ENCODE measurements around the gene SLC6A18. TPM values are rescaled to one million over a fixed set of nuclear protein-coding genes. Genes with fewer than 3 reads are reported as not detected.

The SLC6A18 gene
- total RNA-seq, 2 donors from 2014 or later, result 0.27 TPM; not detected in 1

GRCh38 chr5:1212271-1212670 lies 12.9 kb upstream of the SLC6A18 start:
- intact Hi-C loops (cut with DNase I), result no loop called here
- no peaks in the 10 kb centered on the region for H3K36me3 ChIP-seq
- H3K4me3 ChIP-seq, result no peak overlapping the region
- TF ChIP-seq, protein P1, sequence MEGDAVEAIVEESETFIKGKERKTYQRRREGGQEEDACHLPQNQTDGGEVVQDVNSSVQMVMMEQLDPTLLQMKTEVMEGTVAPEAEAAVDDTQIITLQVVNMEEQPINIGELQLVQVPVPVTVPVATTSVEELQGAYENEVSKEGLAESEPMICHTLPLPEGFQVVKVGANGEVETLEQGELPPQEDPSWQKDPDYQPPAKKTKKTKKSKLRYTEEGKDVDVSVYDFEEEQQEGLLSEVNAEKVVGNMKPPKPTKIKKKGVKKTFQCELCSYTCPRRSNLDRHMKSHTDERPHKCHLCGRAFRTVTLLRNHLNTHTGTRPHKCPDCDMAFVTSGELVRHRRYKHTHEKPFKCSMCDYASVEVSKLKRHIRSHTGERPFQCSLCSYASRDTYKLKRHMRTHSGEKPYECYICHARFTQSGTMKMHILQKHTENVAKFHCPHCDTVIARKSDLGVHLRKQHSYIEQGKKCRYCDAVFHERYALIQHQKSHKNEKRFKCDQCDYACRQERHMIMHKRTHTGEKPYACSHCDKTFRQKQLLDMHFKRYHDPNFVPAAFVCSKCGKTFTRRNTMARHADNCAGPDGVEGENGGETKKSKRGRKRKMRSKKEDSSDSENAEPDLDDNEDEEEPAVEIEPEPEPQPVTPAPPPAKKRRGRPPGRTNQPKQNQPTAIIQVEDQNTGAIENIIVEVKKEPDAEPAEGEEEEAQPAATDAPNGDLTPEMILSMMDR (IDR thresholded peaks at IDR 0.05), result no peak
- no peaks in the 10 kb centered on the region for H3K27me3 ChIP-seq
- no peaks in the 10 kb centered on the region for H3K4me1 ChIP-seq
- H3K9ac ChIP-seq (ENCODE audit: low read depth in 2 of 2, low read length in 2 of 2), result no peak overlapping the region
- DNase-seq, result no peak
- no peak overlapping the region for H3K27ac ChIP-seq
- H3K9me3 ChIP-seq, result no peaks in the 10 kb centered on the region

- H3K27ac ChIP-seq, result no peak overlapping the region
- TF ChIP-seq, protein P1 (IDR thresholded peaks at IDR 0.05), result no peak
- intact Hi-C loops (cut with DNase I), result no loop called here
- no peaks in the 10 kb centered on the region for H3K36me3 ChIP-seq
- no peaks in the 10 kb centered on the region for H3K9me3 ChIP-seq
- no peak for DNase-seq
- no peaks in the 10 kb centered on the region for H3K4me1 ChIP-seq
- H3K9ac ChIP-seq (ENCODE audit: low read depth in 2 of 2, low read length in 2 of 2), result no peak overlapping the region
- no peaks in the 10 kb centered on the region for H3K27me3 ChIP-seq
- H3K4me3 ChIP-seq, result no peak overlapping the region
These were observed 12.3 kb upstream of the SLC6A18 start for GRCh38 chr5:1212881-1213280.

GRCh38 chr5:1213508-1214162 lies 11.5 kb upstream of the SLC6A18 start:
- no peak for DNase-seq
- no peaks in the 10 kb centered on the region for H3K4me1 ChIP-seq
- H3K27me3 ChIP-seq, result no peaks in the 10 kb centered on the region
- intact Hi-C loops (cut with DNase I), result no loop called here
- TF ChIP-seq, protein P1 (IDR thresholded peaks at IDR 0.05), result no peak
- no peak overlapping the region for H3K27ac ChIP-seq
- no peaks in the 10 kb centered on the region for H3K9me3 ChIP-seq
- H3K36me3 ChIP-seq, result no peaks in the 10 kb centered on the region
- H3K9ac ChIP-seq (ENCODE audit: low read depth in 2 of 2, low read length in 2 of 2), result no peak overlapping the region
- H3K4me3 ChIP-seq, result no peak overlapping the region

DNA sequence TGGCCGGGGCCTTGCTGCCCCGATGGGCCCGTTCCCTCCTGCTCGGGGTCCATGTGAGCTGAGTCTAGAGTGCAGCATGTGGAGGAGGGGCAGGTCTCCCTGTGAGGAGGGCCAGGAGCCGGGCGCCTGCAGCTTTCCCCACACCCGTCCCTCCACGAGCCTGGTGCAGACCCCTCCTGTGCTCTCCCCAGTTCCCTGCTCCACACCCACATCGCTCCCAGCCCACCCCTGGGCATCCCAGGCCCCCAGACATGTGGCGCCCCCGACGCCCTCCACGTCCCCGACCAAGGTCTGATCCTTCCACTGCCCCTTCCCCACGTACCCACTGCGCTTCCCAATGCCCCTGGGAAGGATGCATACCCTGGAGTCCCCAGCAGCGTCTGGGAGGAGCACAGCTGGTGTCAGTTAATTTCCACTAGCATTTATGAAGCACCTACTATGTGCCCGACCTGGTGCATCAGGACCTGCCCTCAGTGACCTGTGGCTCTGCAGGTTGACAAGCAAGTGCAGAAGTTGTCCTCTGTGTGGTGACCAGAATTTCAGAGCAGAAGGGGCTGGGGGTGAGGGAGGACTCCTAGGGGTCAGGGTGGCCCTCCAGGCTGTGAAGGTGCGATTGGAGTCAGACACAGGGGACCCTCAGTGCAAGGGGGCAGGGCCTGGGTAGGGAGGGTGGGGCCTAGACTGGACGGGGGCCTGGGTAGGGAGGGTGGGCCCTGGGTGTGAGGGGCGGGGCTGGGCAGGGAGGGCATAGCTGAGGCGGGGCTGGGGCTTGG lies 10.8 kb upstream of the SLC6A18 start:
- H3K4me1 ChIP-seq, result no peaks in the 10 kb centered on the region
- no peaks in the 10 kb centered on the region for H3K36me3 ChIP-seq
- no peak for DNase-seq

GRCh38 chr5:1214936-1215220 lies 10.3 kb upstream of the SLC6A18 start:
- Histone ChIP-seq H3K4me1 (no peaks in the 10 kb centered on the region), H3K9me3 (no peaks in the 10 kb centered on the region), H3K9ac (ENCODE audit: low read depth in 2 of 2, low read length in 2 of 2) (no peak overlapping the region), H3K36me3 (no peaks in the 10 kb centered on the region), H3K27me3 (no peaks in the 10 kb centered on the region), H3K4me3 (no peak overlapping the region), H3K27ac (no peak overlapping the region)
- TF ChIP-seq, protein P1 (IDR thresholded peaks at IDR 0.05), result no peak
- intact Hi-C loops (cut with DNase I), result no loop called here
- no peak for DNase-seq

More for the DNA sequence above, 10.8 kb upstream of the SLC6A18 start:
- TF ChIP-seq, protein P1 (IDR thresholded peaks at IDR 0.05), result no peak
- intact Hi-C loops (cut with DNase I), result no loop called here
- Histone ChIP-seq H3K9me3 (no peaks in the 10 kb centered on the region), H3K27me3 (no peaks in the 10 kb centered on the region), H3K27ac (no peak overlapping the region), H3K4me3 (no peak overlapping the region), H3K9ac (ENCODE audit: low read depth in 2 of 2, low read length in 2 of 2) (no peak overlapping the region)

All from colonic mucosa (tissue), 4 donors.